ENCODE measurements around the gene CDIP1. TPM values are rescaled to one million over a fixed set of nuclear protein-coding genes. Genes with fewer than 3 reads are reported as not detected.

Gene CDIP1
- total RNA-seq, 1 donor from 2014 or later: 48.6 TPM

DNA sequence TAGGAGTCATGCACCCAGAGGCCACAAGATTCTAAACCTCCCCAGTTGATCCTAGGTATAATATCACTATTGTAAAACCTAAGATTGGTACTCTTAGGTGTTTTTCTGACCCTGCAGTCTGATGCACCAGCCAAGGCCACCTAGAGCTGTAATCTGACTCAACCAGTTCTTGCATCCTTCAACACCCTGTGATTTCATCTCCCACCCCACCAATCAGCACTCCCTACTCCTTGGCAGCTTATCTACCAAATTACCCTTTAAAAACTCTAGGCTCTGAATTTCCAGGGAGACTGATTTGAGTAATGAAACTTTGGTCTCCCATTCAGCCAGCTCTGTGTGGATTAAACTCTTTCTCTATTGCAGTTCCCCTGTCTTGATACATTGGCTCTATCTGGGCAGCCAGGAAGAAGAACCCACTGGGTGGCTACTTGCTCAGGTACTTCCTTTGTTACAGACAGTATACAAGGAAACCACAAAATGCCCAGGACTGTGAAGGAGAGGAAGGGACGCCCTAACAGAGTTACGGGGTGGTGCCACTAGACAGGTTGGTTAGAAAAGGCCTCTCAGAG lies 1.2 kb upstream of the CDIP1 start:
- intact Hi-C loops (cut with micrococcal nuclease): loop anchor here (2.0 kb wide), 1 partner anchor 63 kb away; the partner anchor contains the start of gene HMOX2

DNA sequence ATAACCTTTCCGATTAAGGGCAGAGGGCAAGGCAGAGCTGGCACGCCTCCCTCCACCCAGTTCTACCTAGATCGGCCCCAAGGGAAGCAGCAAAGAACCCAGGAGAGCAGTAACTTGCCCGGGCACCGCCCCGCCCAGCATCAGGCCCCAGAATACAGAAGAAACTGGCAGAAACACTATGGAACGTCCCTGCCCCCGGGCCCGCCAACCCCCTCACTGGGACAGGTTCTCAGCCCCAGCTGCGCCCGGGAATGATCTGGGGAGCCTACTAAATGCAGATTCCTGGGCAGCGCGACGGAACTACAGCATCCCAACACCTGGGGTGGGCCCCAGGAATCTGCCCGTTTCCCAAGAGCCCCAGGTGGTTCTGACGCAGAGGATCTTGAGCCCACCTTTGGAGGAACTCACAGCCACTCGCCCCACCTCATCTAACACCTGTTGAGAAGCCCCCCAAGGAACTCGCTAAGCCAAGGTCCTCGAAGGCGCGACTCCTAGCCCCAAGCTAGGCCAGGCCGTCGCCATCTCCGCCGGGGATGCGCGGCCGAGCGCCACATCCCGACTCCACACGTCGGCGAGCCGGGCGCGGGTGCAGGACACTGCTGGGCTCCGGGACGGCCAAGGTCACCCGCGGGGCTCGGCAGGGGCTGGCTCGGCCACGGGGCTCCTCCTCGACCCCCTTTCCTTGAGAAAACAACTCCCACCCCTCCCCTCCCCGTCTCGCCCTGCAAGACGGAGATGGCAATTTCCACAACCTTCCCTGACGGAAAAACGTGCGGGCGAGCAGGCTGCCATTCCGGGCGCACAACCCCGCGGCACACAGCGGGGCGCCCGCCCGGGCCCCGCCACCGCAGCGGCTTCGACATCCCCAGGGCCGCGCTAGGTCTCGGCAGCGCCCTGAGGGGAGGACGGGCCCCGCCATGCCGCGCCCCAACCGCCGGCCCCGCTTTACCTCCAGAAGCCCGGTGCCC lies 913 bp downstream of the CDIP1 start:
- intact Hi-C loops (cut with micrococcal nuclease): loop anchor here (1.0 to 2.0 kb wide), 3 partner anchors 61 to 121 kb away; partner anchors contain the start of genes CORO7 and HMOX2

DNA sequence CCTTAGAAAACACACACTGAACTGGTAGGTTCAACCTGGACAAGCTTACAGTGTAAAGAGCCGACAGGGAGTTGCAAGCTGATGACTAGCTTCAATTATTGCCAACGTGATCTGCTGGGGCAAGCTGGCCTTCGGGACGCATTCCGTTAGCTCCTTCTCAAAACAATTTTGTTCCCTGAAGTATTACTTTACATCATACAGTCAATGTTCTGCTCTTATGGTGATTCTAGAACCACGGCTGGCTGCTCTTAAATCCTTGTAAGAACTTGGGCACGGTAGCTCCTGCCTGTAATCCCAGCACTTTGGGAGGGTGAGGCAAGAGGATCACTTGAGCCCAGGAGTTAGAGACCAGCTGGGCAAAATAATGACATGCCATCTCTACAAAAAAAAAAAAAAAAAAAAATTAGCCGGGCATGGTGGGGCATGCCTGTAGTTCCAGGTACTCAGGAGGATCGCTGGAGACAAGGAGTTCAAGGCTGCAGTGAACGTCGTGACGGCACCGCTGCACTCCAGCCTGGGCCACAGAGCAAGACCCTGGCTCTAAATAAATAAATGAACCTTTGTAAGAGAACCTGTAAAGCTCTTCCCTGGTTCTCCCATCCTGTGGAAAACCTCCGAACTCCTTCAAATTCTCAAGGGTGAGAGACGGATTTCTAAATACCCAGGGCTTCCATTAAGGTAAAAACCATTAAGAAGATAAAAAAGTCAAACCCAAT lies 2.0 kb downstream of the CDIP1 start:
- intact Hi-C loops (cut with micrococcal nuclease): no loop called here

GRCh38 chr16:4535627-4536108 lies 2.9 kb downstream of the CDIP1 start:
- intact Hi-C loops (cut with micrococcal nuclease): no loop called here

DNA sequence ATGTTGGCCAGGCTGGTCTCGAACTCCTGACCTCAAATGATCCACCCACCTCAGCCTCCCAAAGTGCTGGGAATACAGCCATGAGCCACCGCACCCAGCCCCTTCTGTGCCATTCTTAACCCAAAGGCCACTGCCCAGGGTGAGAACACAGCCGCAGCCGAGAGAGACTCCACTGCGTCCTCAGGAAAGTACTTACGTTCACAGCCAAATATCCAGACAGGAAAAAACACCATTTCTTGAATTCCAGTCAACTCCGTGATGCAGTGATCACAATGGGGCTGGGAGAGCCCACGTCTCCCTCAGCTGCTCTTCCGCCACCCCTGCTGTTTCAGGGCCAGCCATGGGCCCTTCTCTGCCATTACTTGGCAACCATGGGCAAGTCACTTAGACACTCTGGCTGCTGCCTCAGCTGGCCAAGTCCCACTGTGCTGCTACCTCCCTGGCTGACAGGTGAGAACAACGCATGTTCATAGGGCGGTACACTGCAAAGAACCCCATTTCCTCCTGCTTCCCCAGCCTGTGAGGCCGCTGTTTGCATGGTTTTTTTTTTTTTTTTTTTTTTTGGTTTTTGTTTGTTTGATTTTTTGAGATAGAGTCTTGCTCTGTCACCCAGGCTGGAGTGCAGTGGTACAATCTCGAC lies 4.3 kb downstream of the CDIP1 start:
- intact Hi-C loops (cut with micrococcal nuclease): no loop called here

DNA sequence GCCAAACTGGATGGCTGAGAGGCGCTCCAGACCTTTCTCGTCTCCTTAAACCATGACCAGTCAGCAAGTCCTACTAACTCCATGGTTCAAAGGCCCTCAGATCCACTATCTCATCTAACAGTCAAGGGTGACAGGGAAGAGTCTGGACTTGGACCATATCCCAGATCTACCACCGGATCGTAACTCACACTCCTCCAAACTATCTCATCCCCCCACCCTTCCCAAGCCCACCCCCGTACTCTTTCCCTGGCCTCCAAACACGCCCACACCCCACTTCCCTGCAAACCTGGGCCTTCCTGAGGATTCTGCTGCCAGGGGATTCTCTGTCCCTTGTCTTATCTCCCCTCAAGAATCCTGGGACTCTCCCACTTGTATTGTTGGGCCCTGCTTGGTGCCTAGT lies 5.1 kb downstream of the CDIP1 start:
- intact Hi-C loops (cut with micrococcal nuclease): no loop called here

DNA sequence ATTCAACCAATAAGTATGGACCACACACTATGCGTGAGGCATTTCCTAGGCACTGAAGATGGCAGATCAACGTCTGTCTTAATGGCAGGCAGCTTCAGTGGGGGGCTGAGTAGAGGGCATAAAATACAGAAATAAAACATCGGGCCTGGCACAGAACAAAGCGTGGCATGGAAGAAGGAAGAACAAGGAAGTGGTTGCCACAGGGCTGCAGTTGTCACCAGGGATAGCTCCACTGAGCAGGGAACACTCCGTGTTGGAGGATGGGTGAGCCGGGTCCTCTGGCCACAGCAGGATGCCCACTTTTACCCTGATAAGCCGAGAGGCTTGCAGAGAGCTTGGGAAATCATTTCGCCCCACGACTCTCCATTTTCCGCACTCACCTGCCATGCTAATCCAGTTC lies 6.3 kb downstream of the CDIP1 start:
- intact Hi-C loops (cut with micrococcal nuclease): no loop called here

DNA sequence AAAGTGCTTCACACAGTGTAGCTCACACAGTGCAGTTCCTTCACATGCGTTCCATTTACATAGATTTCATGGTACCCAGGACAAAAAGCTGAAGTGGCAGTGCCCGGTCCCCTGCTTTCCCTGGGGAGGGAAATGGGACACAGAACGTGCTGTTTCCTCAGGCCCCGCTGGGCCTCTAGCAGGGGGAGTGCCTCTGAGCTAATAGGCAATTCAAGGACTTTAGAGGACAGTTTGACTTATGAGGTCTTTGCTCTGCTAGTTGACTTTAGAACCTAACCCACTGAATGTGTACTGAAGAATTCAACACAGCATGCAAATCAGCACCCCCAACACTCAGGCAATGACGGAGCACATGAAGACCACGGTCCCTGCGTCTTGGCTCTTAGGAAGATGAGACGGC lies 6.8 kb downstream of the CDIP1 start:
- intact Hi-C loops (cut with micrococcal nuclease): no loop called here

DNA sequence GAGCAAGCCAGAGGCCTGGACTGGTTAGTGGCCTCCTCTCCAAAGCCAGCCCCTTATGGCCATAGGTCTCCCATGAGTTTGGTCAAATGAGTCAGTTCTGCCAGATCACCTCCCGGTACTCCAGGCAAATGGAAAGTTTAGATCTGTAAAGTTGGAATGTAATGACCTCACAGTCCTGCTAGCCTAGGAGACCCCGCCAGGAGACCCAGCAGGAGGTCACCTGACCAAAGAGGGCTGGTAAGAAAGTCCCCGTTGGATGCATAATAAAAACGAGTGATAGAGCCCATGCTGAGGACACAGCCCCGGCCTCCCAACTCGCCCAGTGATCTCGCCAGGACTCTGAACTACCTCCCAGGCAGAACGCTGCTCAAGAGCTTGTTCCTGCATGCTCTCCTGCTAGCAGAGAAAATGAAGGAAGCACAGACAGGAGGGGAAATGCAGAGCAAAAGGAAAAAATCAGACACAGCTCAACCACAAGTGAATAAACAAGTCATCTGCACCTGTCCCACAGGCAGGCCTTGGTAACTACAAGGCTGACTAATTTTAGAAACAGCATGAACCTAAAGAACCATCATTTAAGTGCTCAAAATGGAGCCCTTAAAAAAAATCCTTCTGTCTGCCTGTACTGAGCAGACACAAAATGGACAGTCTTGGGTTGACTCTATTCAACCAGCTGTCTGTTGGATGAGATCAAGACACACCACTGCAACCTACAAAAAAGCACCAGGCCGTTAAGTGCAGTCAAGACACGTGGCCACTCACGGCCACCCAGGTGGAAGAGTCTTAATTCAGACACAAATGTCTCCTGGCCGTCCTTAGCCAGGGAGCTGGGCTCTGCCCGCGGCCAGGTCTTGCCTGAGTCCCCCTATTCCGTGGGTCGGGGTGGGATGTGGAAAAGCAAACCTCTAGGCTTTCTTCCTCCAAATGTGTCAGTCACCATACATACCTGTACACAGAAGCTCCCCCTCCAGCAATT lies 9.2 kb downstream of the CDIP1 start:
- intact Hi-C loops (cut with micrococcal nuclease): no loop called here

GRCh38 chr16:4525634-4526277 lies 12.8 kb downstream of the CDIP1 start:
- intact Hi-C loops (cut with micrococcal nuclease): no loop called here

GRCh38 chr16:4525069-4525468 lies 13.5 kb downstream of the CDIP1 start:
- intact Hi-C loops (cut with micrococcal nuclease): no loop called here

DNA sequence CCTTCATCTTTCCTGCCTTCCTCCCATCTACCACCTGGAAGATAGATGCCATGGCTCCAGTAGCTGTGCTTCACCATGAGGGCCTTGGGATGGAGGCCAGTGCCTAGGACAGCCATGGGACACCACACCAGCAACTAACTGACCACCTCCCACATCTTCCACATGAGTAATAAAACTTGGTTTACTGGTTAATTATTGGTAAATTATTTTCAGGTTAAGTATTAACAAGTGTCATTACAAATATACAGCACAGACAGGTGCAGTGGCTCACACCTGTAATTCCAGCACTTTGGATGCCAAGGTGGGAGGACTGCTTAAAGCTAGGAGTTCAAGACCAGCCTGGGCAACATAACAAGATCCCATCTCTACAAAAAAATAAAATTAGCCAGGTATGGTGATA lies 14.0 kb downstream of the CDIP1 start:
- intact Hi-C loops (cut with micrococcal nuclease): no loop called here

DNA sequence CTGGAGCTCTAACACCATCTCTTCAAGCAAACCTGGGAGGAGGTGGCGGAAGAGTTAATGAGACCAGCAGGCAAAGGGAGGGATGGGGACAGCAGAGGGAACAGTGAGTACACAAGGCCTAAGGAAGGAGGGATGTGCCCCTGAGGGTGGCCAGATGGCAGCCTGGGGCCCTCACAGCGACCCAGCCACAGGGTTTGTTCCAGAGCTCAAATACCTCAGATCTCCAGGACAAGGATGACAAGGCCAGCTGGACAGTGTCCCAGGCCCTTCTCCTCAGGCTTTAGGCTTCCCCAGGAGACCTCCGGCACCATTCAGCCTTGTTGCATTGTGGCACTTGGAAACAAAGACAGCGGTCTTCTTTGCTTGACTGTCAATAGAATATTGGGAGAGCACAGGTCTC lies 14.9 kb downstream of the CDIP1 start:
- intact Hi-C loops (cut with micrococcal nuclease): no loop called here

DNA sequence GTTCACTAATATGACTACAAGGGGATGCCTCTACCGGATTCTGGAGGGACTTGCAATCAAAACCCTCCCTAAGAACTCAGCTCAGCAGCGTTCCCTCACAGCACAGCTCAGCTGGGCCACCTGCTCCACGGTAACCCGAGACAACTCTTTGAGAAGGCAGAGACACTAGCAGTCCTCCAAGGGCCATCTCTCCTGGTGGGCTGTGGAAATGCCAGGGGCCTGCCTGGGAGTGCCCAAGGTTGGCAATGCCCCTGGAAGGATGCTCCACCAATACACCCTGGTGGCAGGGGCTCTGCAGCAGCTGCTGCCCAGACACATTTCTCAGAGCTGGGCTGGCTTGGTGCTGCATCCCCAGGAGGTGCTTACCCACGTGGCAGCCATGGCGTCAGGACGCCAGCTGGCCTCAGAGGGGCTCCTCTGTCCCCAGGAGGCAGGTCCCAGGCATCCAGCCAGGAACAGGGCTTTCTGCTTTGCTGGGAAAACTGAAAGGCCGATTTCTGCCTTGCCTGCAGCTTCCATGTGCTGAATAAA lies 16.5 kb downstream of the CDIP1 start:
- intact Hi-C loops (cut with micrococcal nuclease): no loop called here

GRCh38 chr16:4520913-4521312 lies 17.7 kb downstream of the CDIP1 start:
- intact Hi-C loops (cut with micrococcal nuclease): no loop called here

GRCh38 chr16:4519274-4520058 lies 19.1 kb downstream of the CDIP1 start:
- intact Hi-C loops (cut with micrococcal nuclease): loop anchor here (5.0 kb wide), 1 partner anchor 42 kb away; the partner anchor contains the start of gene HMOX2

GRCh38 chr16:4517812-4518680 lies 20.5 kb downstream of the CDIP1 start:
- intact Hi-C loops (cut with micrococcal nuclease): loop anchor here (5.0 kb wide), 1 partner anchor 41 kb away; the partner anchor contains the start of gene HMOX2
